ENCODE measurements around the gene PHF21B.

Gene PHF21B

DNA sequence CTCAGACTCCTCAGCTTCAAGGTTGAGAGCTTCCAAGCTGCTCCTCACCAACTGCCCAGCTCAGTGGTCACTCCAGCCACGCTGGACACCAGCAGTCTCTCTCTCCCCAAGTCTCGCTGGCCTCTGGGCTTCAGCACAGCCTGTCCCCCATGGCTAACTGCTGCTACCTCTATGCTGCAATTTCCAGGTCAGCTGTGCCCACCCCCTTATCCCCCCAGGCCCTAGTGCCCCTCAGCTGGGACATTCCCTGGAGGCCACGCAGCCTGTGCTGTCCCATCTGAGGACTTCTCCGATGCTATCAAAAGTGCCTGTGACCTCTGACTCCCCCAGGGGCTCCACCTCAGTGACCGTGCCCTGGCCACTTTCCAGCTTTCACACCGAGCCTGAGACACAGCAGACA lies 37.5 kb upstream of the PHF21B start:
- H3K9me3 ChIP-seq (ENCODE audit: low read depth, low read length) = no peaks in the 10 kb centered on the region
- no peak overlapping the region for H3K4me3 ChIP-seq
- DNase-seq (ENCODE audit: low read depth, low spot score) = no peak
- no peak for TF ChIP-seq POLR2AphosphoS5 (IDR thresholded peaks at IDR 0.05; ENCODE audit: borderline replicate concordance, low read depth, low read length)
- H3K27ac ChIP-seq = no peak overlapping the region
- H3K36me3 ChIP-seq (ENCODE audit: insufficient read depth, low read length) = no peaks in the 10 kb centered on the region
- no peak overlapping the region for H3K9ac ChIP-seq (ENCODE audit: insufficient read length)

DNA sequence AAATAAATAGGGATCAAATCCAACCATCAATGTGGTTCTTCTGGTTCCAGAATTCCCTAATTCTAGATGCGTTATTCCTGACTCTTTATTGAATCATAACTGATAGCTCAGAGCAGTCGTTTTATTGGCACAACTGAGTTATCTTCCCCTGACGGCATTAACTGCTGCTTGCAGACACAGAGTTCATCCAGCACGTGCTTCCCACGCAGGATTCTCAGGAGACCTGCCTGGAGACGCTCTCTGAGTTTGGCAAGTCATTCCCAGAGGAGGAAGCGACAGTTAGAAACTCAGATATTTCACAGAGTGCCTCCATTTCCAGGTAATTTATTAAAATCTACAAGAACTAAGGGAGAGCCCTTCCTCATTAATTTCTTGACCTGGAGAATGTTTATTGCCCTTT lies 35.4 kb upstream of the PHF21B start:
- Histone ChIP-seq H3K9me3 (ENCODE audit: low read depth, low read length) (no peaks in the 10 kb centered on the region), H3K4me3 (no peak overlapping the region), H3K27ac (no peak overlapping the region), H3K9ac (ENCODE audit: insufficient read length) (no peak overlapping the region), H3K36me3 (ENCODE audit: insufficient read depth, low read length) (no peaks in the 10 kb centered on the region)
- DNase-seq (ENCODE audit: low read depth, low spot score) = no peak
- TF ChIP-seq POLR2AphosphoS5 (IDR thresholded peaks at IDR 0.05; ENCODE audit: borderline replicate concordance, low read depth, low read length) (no peak), EZH2 (IDR thresholded peaks at IDR 0.05) (no peak), FOXP2 (optimal IDR thresholded peaks at IDR 0.05; ENCODE audit: control extremely low read depth, extremely low read length, insufficient read depth) (no peak)

DNA sequence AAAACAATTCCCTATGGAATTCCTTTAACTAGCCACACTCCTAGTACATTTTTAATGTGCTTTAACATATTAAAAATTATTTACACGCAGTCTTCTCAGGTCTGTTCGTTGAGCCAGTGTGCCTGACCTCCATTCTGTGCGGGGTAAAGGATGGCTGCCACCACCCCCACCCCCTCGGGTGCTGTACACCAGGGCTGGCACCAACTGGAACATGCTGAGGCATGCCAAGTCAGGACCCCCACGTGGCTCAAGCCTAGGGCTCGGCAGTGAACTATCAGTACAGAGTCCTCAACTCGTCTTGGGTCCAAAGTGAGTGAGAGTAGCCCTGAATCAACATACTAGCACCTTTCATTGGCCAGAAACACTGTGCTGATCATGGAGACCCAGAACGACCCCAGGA lies 32.5 kb upstream of the PHF21B start:
- TF ChIP-seq FOXP2 (optimal IDR thresholded peaks at IDR 0.05; ENCODE audit: control extremely low read depth, extremely low read length, insufficient read depth) = no peak
- no peak for TF ChIP-seq EZH2 (IDR thresholded peaks at IDR 0.05)
- no peak for TF ChIP-seq POLR2AphosphoS5 (IDR thresholded peaks at IDR 0.05; ENCODE audit: borderline replicate concordance, low read depth, low read length)
- Histone ChIP-seq H3K9me3 (ENCODE audit: low read depth, low read length) (no peaks in the 10 kb centered on the region), H3K27ac (no peak overlapping the region), H3K4me3 (no peak overlapping the region), H3K36me3 (ENCODE audit: insufficient read depth, low read length) (no peaks in the 10 kb centered on the region), H3K9ac (ENCODE audit: insufficient read length) (no peak overlapping the region)
- DNase-seq (ENCODE audit: low read depth, low spot score) = no peak

DNA sequence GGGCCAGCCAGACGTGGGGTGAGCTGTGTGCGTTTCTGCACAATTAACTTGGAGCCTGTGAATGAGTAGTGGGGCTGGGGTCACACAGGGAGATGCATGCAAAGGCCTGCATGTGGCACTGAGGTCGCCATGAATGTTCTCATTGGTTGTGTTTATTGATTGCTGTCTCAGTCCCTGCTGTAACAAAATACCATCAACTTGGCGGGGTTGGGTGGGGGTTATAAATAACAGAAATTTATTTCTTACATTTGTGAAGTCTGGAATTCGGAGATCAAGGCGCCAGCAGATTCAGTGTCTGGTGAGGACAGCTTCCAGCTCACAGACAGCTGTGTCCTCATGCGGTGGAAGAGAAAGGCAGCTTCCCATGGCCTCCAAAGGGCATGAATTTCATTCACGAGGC lies 29.3 kb upstream of the PHF21B start:
- TF ChIP-seq FOXP2 (optimal IDR thresholded peaks at IDR 0.05; ENCODE audit: control extremely low read depth, extremely low read length, insufficient read depth) = no peak
- no peak for TF ChIP-seq EZH2 (IDR thresholded peaks at IDR 0.05)
- TF ChIP-seq POLR2AphosphoS5 (IDR thresholded peaks at IDR 0.05; ENCODE audit: borderline replicate concordance, low read depth, low read length) = no peak

DNA sequence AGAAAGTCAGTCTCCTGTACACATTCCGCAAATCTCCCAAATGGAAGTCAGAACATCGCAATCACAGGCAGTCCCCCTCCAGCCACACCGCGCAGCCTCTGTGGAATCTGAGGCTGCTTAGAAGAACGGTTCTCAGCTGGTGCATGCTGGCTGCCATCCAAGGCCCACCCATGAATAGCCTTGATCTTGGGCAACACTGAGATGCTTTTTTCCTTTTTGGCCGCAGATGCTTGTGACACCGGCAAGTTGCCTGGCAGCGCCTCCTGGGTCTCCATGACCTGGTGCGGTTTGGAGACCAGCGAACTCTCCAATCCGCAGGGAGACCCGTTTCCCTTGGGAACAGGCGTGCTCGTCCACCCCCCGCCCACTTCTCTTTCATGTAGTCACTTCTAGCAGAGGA lies 26.3 kb upstream of the PHF21B start:
- DNase-seq (ENCODE audit: low read depth, low spot score) = no peak
- TF ChIP-seq FOXP2 (optimal IDR thresholded peaks at IDR 0.05; ENCODE audit: control extremely low read depth, extremely low read length, insufficient read depth) (no peak), EZH2 (IDR thresholded peaks at IDR 0.05) (no peak), POLR2AphosphoS5 (IDR thresholded peaks at IDR 0.05; ENCODE audit: borderline replicate concordance, low read depth, low read length) (no peak)

More for the DNA sequence above, 29.3 kb upstream of the PHF21B start:
- Histone ChIP-seq H3K9ac (ENCODE audit: insufficient read length) (no peak overlapping the region), H3K9me3 (ENCODE audit: low read depth, low read length) (no peaks in the 10 kb centered on the region), H3K27ac (no peak overlapping the region), H3K36me3 (ENCODE audit: insufficient read depth, low read length) (no peaks in the 10 kb centered on the region), H3K4me3 (no peak overlapping the region)
- DNase-seq (ENCODE audit: low read depth, low spot score) = no peak

DNA sequence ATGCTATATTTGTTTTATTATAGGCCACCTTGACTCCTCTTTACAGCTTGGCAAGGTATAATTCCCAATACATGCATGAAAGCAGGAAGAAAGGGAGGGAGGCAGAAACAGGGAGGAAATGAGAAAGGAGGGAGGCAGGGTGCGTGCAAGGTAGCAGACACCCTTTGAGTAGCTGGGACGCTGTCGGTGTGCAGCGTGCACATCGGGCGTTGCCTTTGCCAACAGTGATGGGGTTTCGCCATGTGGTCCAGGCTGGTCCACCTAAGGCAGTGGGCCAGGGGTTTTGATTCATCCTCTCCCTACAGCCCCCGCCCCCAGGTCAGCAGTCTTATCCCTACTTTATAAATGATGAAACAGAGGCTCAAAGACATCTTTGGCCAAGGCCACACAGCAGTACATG lies 25.0 kb upstream of the PHF21B start:
- Histone ChIP-seq H3K36me3 (ENCODE audit: insufficient read depth, low read length) (no peaks in the 10 kb centered on the region), H3K27ac (no peak overlapping the region), H3K9ac (ENCODE audit: insufficient read length) (no peak overlapping the region), H3K9me3 (ENCODE audit: low read depth, low read length) (no peaks in the 10 kb centered on the region), H3K4me3 (no peak overlapping the region)
- no peak for DNase-seq (ENCODE audit: low read depth, low spot score)
- TF ChIP-seq EZH2 (IDR thresholded peaks at IDR 0.05) = no peak

More for the DNA sequence above, 26.3 kb upstream of the PHF21B start:
- H3K9ac ChIP-seq (ENCODE audit: insufficient read length) = no peak overlapping the region
- H3K36me3 ChIP-seq (ENCODE audit: insufficient read depth, low read length) = no peaks in the 10 kb centered on the region
- H3K9me3 ChIP-seq (ENCODE audit: low read depth, low read length) = no peaks in the 10 kb centered on the region
- no peak overlapping the region for H3K27ac ChIP-seq
- H3K4me3 ChIP-seq = no peak overlapping the region

DNA sequence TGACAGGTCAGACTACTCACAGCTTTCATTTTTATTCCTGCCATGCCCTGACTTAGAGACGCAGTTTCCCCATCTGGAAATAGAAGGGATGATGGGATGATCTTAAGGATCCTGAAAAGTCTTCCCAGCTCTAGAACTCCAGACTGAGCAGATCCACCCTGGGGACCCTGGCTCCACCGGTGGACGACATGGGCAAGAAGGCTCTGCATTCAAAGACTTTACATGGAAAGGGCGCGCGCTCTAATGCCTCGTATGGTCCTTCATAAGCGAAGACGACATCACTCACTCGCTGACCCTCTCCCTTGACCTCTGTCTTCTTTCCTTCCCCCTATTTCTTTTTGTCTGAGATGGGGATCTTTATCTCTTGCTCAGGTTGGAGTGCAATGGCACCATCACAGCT lies 24.4 kb upstream of the PHF21B start:
- no peaks in the 10 kb centered on the region for H3K9me3 ChIP-seq (ENCODE audit: low read depth, low read length)
- no peaks in the 10 kb centered on the region for H3K36me3 ChIP-seq (ENCODE audit: insufficient read depth, low read length)
- no peak for TF ChIP-seq FOXP2 (optimal IDR thresholded peaks at IDR 0.05; ENCODE audit: control extremely low read depth, extremely low read length, insufficient read depth)
- no peak for TF ChIP-seq POLR2AphosphoS5 (IDR thresholded peaks at IDR 0.05; ENCODE audit: borderline replicate concordance, low read depth, low read length)
- no peak for TF ChIP-seq EZH2 (IDR thresholded peaks at IDR 0.05)
- no peak for DNase-seq (ENCODE audit: low read depth, low spot score)
- H3K9ac ChIP-seq (ENCODE audit: insufficient read length) = no peak overlapping the region
- no peak overlapping the region for H3K4me3 ChIP-seq
- no peak overlapping the region for H3K27ac ChIP-seq

DNA sequence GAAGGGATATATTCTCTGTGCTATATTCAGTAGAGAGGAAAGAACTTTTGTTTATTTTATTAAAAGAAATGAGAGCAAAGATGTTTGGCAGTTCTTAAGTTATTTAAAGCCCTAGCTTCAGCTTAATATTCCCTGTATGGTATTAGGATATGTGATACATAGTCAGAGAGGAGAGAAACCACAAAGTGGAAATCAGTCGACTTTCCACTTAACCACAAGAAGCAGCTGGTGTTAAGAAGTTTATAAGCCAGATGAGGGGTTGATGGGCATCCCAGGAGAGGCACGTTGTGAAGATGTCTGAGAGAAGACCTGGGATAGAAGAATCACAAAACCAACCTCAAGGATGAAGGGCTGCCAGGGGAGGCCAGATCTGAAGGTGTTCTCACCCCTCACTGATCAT lies 23.3 kb upstream of the PHF21B start:
- Histone ChIP-seq H3K9ac (ENCODE audit: insufficient read length) (no peak overlapping the region), H3K36me3 (ENCODE audit: insufficient read depth, low read length) (no peaks in the 10 kb centered on the region), H3K4me3 (no peak overlapping the region), H3K27ac (no peak overlapping the region), H3K9me3 (ENCODE audit: low read depth, low read length) (no peaks in the 10 kb centered on the region)
- DNase-seq (ENCODE audit: low read depth, low spot score) = no peak
- no peak for TF ChIP-seq POLR2AphosphoS5 (IDR thresholded peaks at IDR 0.05; ENCODE audit: borderline replicate concordance, low read depth, low read length)
- TF ChIP-seq EZH2 (IDR thresholded peaks at IDR 0.05) = no peak

DNA sequence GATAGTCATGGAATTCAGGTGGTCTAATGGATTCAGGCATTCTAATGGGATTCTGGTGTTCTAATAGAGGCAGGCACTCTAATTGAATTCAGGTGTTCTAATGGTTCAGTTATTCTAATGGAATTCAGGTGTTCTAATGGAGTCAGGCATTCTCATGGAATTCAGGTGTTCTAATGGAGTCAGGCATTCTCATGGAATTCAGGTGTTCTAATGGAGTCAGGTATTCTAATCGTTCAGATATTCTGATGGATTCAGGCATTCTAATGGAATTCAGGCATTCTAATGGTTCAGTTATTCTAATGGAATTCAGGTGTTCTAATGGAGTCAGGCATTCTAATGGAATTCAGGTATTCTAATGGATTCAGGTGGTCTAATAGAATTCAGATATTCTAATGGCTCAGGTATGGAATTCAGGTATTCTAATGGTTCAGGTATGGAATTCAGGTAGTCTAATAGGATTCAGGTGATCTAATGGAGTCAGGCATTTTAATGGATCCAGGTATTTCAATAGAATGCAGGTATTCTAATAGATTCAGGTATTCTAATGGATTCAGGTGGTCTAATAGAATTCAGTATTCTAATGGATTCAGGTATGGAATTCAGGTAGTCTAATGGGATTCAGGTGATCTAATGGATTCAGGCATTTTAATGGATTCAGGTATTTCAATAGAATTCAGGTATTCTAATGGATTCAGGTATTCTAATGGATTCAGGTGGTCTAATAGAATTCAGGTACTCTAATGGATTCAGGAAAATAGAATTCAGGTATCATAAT lies 22.0 kb upstream of the PHF21B start:
- Histone ChIP-seq H3K4me3 (no peak overlapping the region), H3K27ac (no peak overlapping the region), H3K36me3 (ENCODE audit: insufficient read depth, low read length) (no peaks in the 10 kb centered on the region), H3K9me3 (ENCODE audit: low read depth, low read length) (no peaks in the 10 kb centered on the region), H3K9ac (ENCODE audit: insufficient read length) (no peak overlapping the region)
- no peak for TF ChIP-seq FOXP2 (optimal IDR thresholded peaks at IDR 0.05; ENCODE audit: control extremely low read depth, extremely low read length, insufficient read depth)
- no peak for TF ChIP-seq EZH2 (IDR thresholded peaks at IDR 0.05)
- no peak for TF ChIP-seq POLR2AphosphoS5 (IDR thresholded peaks at IDR 0.05; ENCODE audit: borderline replicate concordance, low read depth, low read length)
- DNase-seq (ENCODE audit: low read depth, low spot score) = no peak
